ES-I3 (cell line): ENCODE results near the gene CX3CR1.

Experiments used
- H3K36me3 ChIP-seq: 2 replicates; pipeline ENCODE4 v1.6.1; 2013; ENCODE audit warnings: mild to moderate bottlenecking, low read length, control low read depth, moderate library complexity; ENCODE audit not compliant: insufficient read depth
- H3K4me1 ChIP-seq: 2 replicates; pipeline ENCODE4 v1.6.1; 2013; ENCODE audit warnings: mild to moderate bottlenecking, control low read depth, low read length; ENCODE audit not compliant: insufficient read depth
- H3K9ac ChIP-seq: 2 replicates; pipeline ENCODE4 v1.6.1; 2013; ENCODE audit warnings: low read depth, mild to moderate bottlenecking, low read length, moderate library complexity
- H3K9me3 ChIP-seq: 2 replicates; pipeline ENCODE4 v1.6.1; 2013; ENCODE audit warnings: mild to moderate bottlenecking, low read length, moderate library complexity; ENCODE audit not compliant: control insufficient read depth, insufficient read depth

Gene CX3CR1

DNA sequence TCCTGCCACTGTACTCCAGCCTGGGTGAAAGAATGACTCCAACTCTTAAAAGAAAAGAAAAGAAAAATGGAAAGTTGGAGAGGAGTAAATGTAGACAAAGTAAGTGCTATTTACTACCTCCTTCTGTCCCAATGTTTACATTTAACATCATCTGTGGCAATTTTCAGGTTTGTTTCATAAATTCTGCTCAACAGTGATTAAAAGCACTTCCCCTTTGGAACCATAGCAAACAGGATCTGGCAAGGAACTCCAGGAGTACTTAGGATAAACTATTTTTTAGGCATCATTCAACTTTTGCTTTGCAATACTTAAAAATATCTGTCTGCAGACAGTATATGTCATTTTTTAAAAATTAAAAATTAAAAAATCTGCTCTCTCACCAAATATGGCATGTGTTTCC is 5.5 kb upstream of the CX3CR1 start:
- Histone ChIP-seq H3K36me3 (no peaks in the 10 kb centered on the region), H3K4me1 (peaks cover 2% of the 10 kb centered on the region; the same call in 1 of the 2 replicates), H3K9me3 (no peaks in the 10 kb centered on the region), H3K9ac (no peak overlapping the region)

GRCh38 chr3:39284457-39284881 is 4.6 kb upstream of the CX3CR1 start:
- H3K4me1 ChIP-seq = no peaks in the 10 kb centered on the region; the same call in 1 of the 2 replicates
- no peaks in the 10 kb centered on the region for H3K36me3 ChIP-seq
- no peaks in the 10 kb centered on the region for H3K9me3 ChIP-seq
- no peak overlapping the region for H3K9ac ChIP-seq

- no peaks in the 10 kb centered on the region for H3K36me3 ChIP-seq
- H3K9ac ChIP-seq = no peak overlapping the region
- H3K9me3 ChIP-seq = no peaks in the 10 kb centered on the region
- H3K4me1 ChIP-seq = no peaks in the 10 kb centered on the region
These were observed 2.2 kb upstream of the CX3CR1 start for GRCh38 chr3:39282057-39282456.

- Histone ChIP-seq H3K9ac (no peak overlapping the region), H3K4me1 (no peaks in the 10 kb centered on the region), H3K36me3 (no peaks in the 10 kb centered on the region), H3K9me3 (no peaks in the 10 kb centered on the region)
These were observed 1.7 kb upstream of the CX3CR1 start for GRCh38 chr3:39281533-39281932.

DNA sequence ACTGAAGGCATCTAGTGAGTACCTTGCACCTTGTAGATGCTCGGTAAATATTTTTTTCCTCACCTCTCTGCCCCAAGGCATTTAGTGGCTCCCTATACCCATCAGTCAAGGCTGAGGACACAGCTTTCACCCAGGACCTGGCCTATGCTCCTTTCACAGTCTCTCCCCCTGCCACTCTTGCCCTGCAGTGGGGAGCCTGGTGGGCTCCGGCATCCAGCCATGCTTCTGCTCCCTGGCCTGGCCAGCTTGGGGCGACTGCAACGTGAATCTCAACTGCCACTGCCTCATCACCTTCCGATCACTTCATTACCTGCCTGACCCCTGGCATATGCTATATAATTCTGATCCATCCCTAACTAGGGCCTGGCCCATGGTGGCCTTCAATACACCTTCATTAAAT is 735 bp upstream of the CX3CR1 start:
- H3K4me1 ChIP-seq = no peaks in the 10 kb centered on the region
- H3K9ac ChIP-seq = no peak overlapping the region
- no peaks in the 10 kb centered on the region for H3K36me3 ChIP-seq
- no peaks in the 10 kb centered on the region for H3K9me3 ChIP-seq

DNA sequence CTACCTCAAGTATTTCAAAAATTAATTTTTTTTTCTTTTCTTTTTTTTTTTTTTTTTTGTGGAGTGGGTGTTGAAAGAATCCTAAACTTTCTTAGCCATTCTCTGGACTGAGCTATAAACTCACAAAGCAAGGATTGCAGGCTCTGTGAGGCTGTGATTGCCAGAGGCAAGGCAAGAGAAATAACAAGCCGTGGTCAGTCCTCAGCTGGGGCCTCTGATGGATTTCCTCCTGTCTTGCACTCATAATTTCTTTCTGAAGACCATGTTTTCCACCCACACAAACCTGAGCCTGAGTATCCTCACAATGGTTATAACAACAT is 1.3 kb downstream of the CX3CR1 start:
- no peaks in the 10 kb centered on the region for H3K9me3 ChIP-seq
- no peak overlapping the region for H3K9ac ChIP-seq
- no peaks in the 10 kb centered on the region for H3K36me3 ChIP-seq
- no peaks in the 10 kb centered on the region for H3K4me1 ChIP-seq

GRCh38 chr3:39277893-39278615 is 1.8 kb downstream of the CX3CR1 start:
- Histone ChIP-seq H3K36me3 (no peaks in the 10 kb centered on the region), H3K9ac (no peak overlapping the region), H3K9me3 (no peaks in the 10 kb centered on the region), H3K4me1 (no peaks in the 10 kb centered on the region)

- no peaks in the 10 kb centered on the region for H3K4me1 ChIP-seq
- no peaks in the 10 kb centered on the region for H3K9me3 ChIP-seq
- no peaks in the 10 kb centered on the region for H3K36me3 ChIP-seq
- no peak overlapping the region for H3K9ac ChIP-seq
These were observed 3.1 kb downstream of the CX3CR1 start for GRCh38 chr3:39276746-39277145.

GRCh38 chr3:39275963-39276593 is 3.8 kb downstream of the CX3CR1 start:
- Histone ChIP-seq H3K9me3 (no peaks in the 10 kb centered on the region), H3K4me1 (no peaks in the 10 kb centered on the region), H3K36me3 (no peaks in the 10 kb centered on the region), H3K9ac (no peak overlapping the region)

GRCh38 chr3:39275052-39275451 is 4.8 kb downstream of the CX3CR1 start:
- Histone ChIP-seq H3K9me3 (no peaks in the 10 kb centered on the region), H3K9ac (no peak overlapping the region), H3K4me1 (no peaks in the 10 kb centered on the region), H3K36me3 (no peaks in the 10 kb centered on the region)

- Histone ChIP-seq H3K4me1 (no peaks in the 10 kb centered on the region), H3K36me3 (no peaks in the 10 kb centered on the region), H3K9me3 (no peaks in the 10 kb centered on the region), H3K9ac (no peak overlapping the region)
These were observed 6.7 kb downstream of the CX3CR1 start for GRCh38 chr3:39273119-39273518.

- H3K4me1 ChIP-seq = no peaks in the 10 kb centered on the region
- H3K36me3 ChIP-seq = no peaks in the 10 kb centered on the region
- H3K9me3 ChIP-seq = no peaks in the 10 kb centered on the region
- no peak overlapping the region for H3K9ac ChIP-seq
These were observed 7.6 kb downstream of the CX3CR1 start for GRCh38 chr3:39272191-39272590.

GRCh38 chr3:39271363-39271914 is 8.4 kb downstream of the CX3CR1 start:
- no peaks in the 10 kb centered on the region for H3K36me3 ChIP-seq
- H3K9ac ChIP-seq = no peak overlapping the region
- no peaks in the 10 kb centered on the region for H3K4me1 ChIP-seq
- H3K9me3 ChIP-seq = no peaks in the 10 kb centered on the region

- H3K36me3 ChIP-seq = no peaks in the 10 kb centered on the region
- H3K9ac ChIP-seq = no peak overlapping the region
- no peaks in the 10 kb centered on the region for H3K4me1 ChIP-seq
- H3K9me3 ChIP-seq = no peaks in the 10 kb centered on the region
These were observed 10.3 kb downstream of the CX3CR1 start for GRCh38 chr3:39269528-39269927.

GRCh38 chr3:39268549-39268900 is 11.3 kb downstream of the CX3CR1 start:
- H3K9me3 ChIP-seq = no peaks in the 10 kb centered on the region
- H3K36me3 ChIP-seq = no peaks in the 10 kb centered on the region
- no peak overlapping the region for H3K9ac ChIP-seq
- no peaks in the 10 kb centered on the region for H3K4me1 ChIP-seq
